IMR-90 (cell line): Measurements from ENCODE around the gene TM7SF2. TPM values are rescaled to one million over a fixed set of nuclear protein-coding genes. Genes with fewer than 3 reads are reported as not detected.
A peak's percentile ranks its signal among the peaks of the same experiment; 100 is the strongest.

Experiments used
- ATAC-seq: fragments of 200-7000 bp; cut with Tn5 transposase; 2 replicates; pipeline ENCODE4 v1.9.1; 2020; ENCODE audit warnings: low read depth, mild to moderate bottlenecking, moderate library complexity
- BruUV-seq: library from RNA; stranded (reverse); fragments of 400-500 nt; replicated peaks from 2 replicates; lab custom pipeline; 2021; lab: Mats Ljungman, UMichigan
- CTCF ChIA-PET: fragments of 300-600 bp; formaldehyde crosslinking; extraction: SDS; loops from one replicate; lab custom pipeline; 2021; ENCODE audit warnings: antibody characterized with exemption; lab: Yijun Ruan, JAX
- POLR2A ChIA-PET: fragments of 300-600 bp; sonication (Branson Sonifier 250); formaldehyde crosslinking; loops from one replicate; lab custom pipeline; 2022; ENCODE audit warnings: antibody characterized with exemption; ENCODE audit not compliant: unreplicated experiment; lab: Charles Lee
- DNase-seq: peaks from one replicate; pipeline ENCODE4 v3.0.0; 2013
- H2AFZ ChIP-seq: replicated peaks from 2 replicates; pipeline ENCODE3; 2013; ENCODE audit warnings: low read length, mild to moderate bottlenecking; ENCODE audit not compliant: poor library complexity
- H2AK5ac ChIP-seq: 2 replicates; pipeline ENCODE4 v1.6.1; 2013; ENCODE audit warnings: low read depth, low read length, inconsistent platforms
- H2AK9ac ChIP-seq: replicated peaks from 2 replicates; pipeline ENCODE3; 2013; ENCODE audit warnings: mild to moderate bottlenecking, low read depth, low read length, moderate library complexity; ENCODE audit not compliant: poor library complexity
- H2BK120ac ChIP-seq: 2 replicates; pipeline ENCODE4 v1.6.1; 2013; ENCODE audit warnings: low read depth, low read length, inconsistent platforms
- H2BK15ac ChIP-seq: 3 replicates; pipeline ENCODE4 v1.6.1; 2013; ENCODE audit warnings: low read depth, low read length, inconsistent platforms
- H2BK20ac ChIP-seq: 2 replicates; pipeline ENCODE4 v1.6.1; 2013; ENCODE audit warnings: low read depth, mild to moderate bottlenecking, inconsistent platforms, low read length, moderate library complexity
- H2BK5ac ChIP-seq: 2 replicates; pipeline ENCODE4 v1.6.1; 2013; ENCODE audit warnings: mild to moderate bottlenecking, low read depth, low read length, inconsistent platforms; ENCODE audit not compliant: poor library complexity, severe bottlenecking
- H3K14ac ChIP-seq: replicated peaks from 2 replicates; pipeline ENCODE4 v1.6.1; 2013; ENCODE audit warnings: low read depth, low read length, inconsistent platforms
- H3K18ac ChIP-seq: 2 replicates; pipeline ENCODE4 v1.6.1; 2013; ENCODE audit warnings: low read depth, low read length, control low read depth
- H3K23ac ChIP-seq: 2 replicates; pipeline ENCODE4 v1.6.1; 2013; ENCODE audit warnings: low read depth, low read length, inconsistent platforms
- H3K27ac ChIP-seq: 2 replicates; pipeline ENCODE4 v1.5.1; 2013; ENCODE audit warnings: mild to moderate bottlenecking, control low read depth, low read length; ENCODE audit not compliant: insufficient read depth
- H3K27me3 ChIP-seq: 2 replicates; pipeline ENCODE4 v1.6.1; 2013; ENCODE audit warnings: low read length; ENCODE audit not compliant: control insufficient read depth, insufficient read depth
- H3K36me3 ChIP-seq: 2 replicates; pipeline ENCODE4 v1.6.1; 2013; ENCODE audit warnings: low read length, mixed read lengths; ENCODE audit not compliant: control insufficient read depth, insufficient read depth
- H3K4ac ChIP-seq: 2 replicates; pipeline ENCODE4 v1.6.1; 2013; ENCODE audit warnings: low read depth, low read length, inconsistent platforms
- H3K4me1 ChIP-seq: 2 replicates; pipeline ENCODE4 v1.6.1; 2013; ENCODE audit warnings: low read length, mixed read lengths; ENCODE audit not compliant: control insufficient read depth, insufficient read depth
- H3K4me2 ChIP-seq: 2 replicates; pipeline ENCODE4 v1.6.1; 2013; ENCODE audit warnings: low read depth, mild to moderate bottlenecking, control low read depth, low read length, moderate library complexity
- H3K4me3 ChIP-seq: 2 replicates; pipeline ENCODE4 v1.5.1; 2013; ENCODE audit warnings: low read depth, mild to moderate bottlenecking, control low read depth, low read length, moderate library complexity; ENCODE audit not compliant: insufficient read depth
- H3K56ac ChIP-seq: 2 replicates; pipeline ENCODE4 v1.6.1; 2013; ENCODE audit warnings: low read length, inconsistent platforms; ENCODE audit not compliant: insufficient read depth; ENCODE audit errors: extremely low read depth
- H3K79me1 ChIP-seq, 2 experiments: 2 replicates each; pipeline ENCODE4 v1.6.1; 2013; ENCODE audit warnings: low read length in 2 of 2, inconsistent platforms in 1 of 2, low read depth in 1 of 2
- H3K9ac ChIP-seq: 2 replicates; pipeline ENCODE4 v1.6.1; 2013; ENCODE audit warnings: low read depth, low read length, control low read depth
- H3K9me1 ChIP-seq: 2 replicates; pipeline ENCODE4 v1.6.1; 2013; ENCODE audit warnings: low read length, inconsistent platforms; ENCODE audit not compliant: insufficient read depth
- H3K9me3 ChIP-seq: 2 replicates; pipeline ENCODE4 v1.6.1; 2013; ENCODE audit warnings: low read length; ENCODE audit not compliant: control insufficient read depth, insufficient read depth
- H4K20me1 ChIP-seq: 2 replicates; pipeline ENCODE4 v1.6.1; 2013; ENCODE audit warnings: low read length, inconsistent platforms; ENCODE audit not compliant: insufficient read depth
- H4K5ac ChIP-seq: 2 replicates; pipeline ENCODE4 v1.6.1; 2013; ENCODE audit warnings: mild to moderate bottlenecking, low read depth, low read length, control low read depth
- H4K8ac ChIP-seq, 2 experiments: 2 replicates each; pipeline ENCODE4 v1.6.1; 2013; ENCODE audit warnings: low read depth in 2 of 2, low read length in 2 of 2, control low read depth in 1 of 2, inconsistent platforms in 1 of 2
- H4K91ac ChIP-seq: 2 replicates; pipeline ENCODE4 v1.6.1; 2013; ENCODE audit warnings: low read depth, low read length, inconsistent platforms; ENCODE audit not compliant: insufficient read depth
- FOS ChIP-seq: fragments of 150-350 bp; IDR thresholded peaks from 2 replicates; pipeline ENCODE4 v1.6.1; 2016; ENCODE audit warnings: low read depth, low read length
- MAFK ChIP-seq: IDR thresholded peaks from 2 replicates; pipeline ENCODE4 v1.6.1; 2012; ENCODE audit warnings: low read depth, low read length, improper control_type of control experiment
- MAZ ChIP-seq: IDR thresholded peaks from 2 replicates; pipeline ENCODE4 v1.6.1; 2012; ENCODE audit warnings: low read depth, mild to moderate bottlenecking, low read length, improper control_type of control experiment, moderate library complexity, borderline replicate concordance
- NFE2L2 ChIP-seq: fragments of 150-350 bp; IDR thresholded peaks from 2 replicates; pipeline ENCODE4 v1.6.1; 2016; ENCODE audit warnings: low read depth, mild to moderate bottlenecking, low read length
- RCOR1 ChIP-seq: IDR thresholded peaks from 2 replicates; pipeline ENCODE4 v1.6.1; 2012; ENCODE audit warnings: mild to moderate bottlenecking, low read length, improper control_type of control experiment; ENCODE audit not compliant: insufficient replicate concordance
- RFX5 ChIP-seq: IDR thresholded peaks from 2 replicates; pipeline ENCODE4 v1.8.0; 2012; ENCODE audit warnings: low read depth, mild to moderate bottlenecking, low read length, moderate library complexity
- WGBS, 2 experiments: methylation state at CpG; one replicate each; pipeline versions ENCODE4 v1.1.5 to v1.1.7; 2013; ENCODE audit warnings: missing lambda C conversion rate in 2 of 2; ENCODE audit not compliant: insufficient read length in 1 of 2; ENCODE audit errors: extremely low coverage in 2 of 2; 5-methylcytosine and 5-hydroxymethylcytosine counted together
- dilution Hi-C: fragments of 300-500 bp; cut with HindIII; formaldehyde crosslinking; loops from one replicate; pipeline ENCODE4 v1.14.3; 2018; ENCODE audit warnings: low sequenced_read_pairs; ENCODE audit not compliant: unreplicated experiment
- in situ Hi-C: fragments of 300-500 bp; cut with MboI; formaldehyde crosslinking; loops from 3 replicates; pipeline ENCODE4 v1.14.3; 2019; ENCODE audit warnings: low sequenced_read_pairs, inconsistent platforms, mixed read lengths
- intact Hi-C: fragments of 100-400 bp; cut with micrococcal nuclease; formaldehyde crosslinking; loops from 2 replicates; pipeline ENCODE4 v1.10.0; 2022
- polyA plus RNA-seq, 3 experiments: library from polyadenylated mRNA; depleted of rRNA; stranded (reverse); fragments of >200 nt; gene quantifications; 2 replicates each; pipeline ENCODE4 v1.2.3, GENCODE V29; 2012; ENCODE audit warnings: low replicate concordance in 1 of 3
- total RNA-seq: library from RNA; depleted of rRNA; stranded (reverse); fragments of >200 nt; gene quantifications from 2 replicates; pipeline ENCODE4 v1.2.3, GENCODE V29; 2012

TM7SF2 gene
- total and polyA plus RNA-seq, 2 of the 4 experiments (the other 2 are of a cell fraction), result 5.7 to 7.6 TPM

DNA sequence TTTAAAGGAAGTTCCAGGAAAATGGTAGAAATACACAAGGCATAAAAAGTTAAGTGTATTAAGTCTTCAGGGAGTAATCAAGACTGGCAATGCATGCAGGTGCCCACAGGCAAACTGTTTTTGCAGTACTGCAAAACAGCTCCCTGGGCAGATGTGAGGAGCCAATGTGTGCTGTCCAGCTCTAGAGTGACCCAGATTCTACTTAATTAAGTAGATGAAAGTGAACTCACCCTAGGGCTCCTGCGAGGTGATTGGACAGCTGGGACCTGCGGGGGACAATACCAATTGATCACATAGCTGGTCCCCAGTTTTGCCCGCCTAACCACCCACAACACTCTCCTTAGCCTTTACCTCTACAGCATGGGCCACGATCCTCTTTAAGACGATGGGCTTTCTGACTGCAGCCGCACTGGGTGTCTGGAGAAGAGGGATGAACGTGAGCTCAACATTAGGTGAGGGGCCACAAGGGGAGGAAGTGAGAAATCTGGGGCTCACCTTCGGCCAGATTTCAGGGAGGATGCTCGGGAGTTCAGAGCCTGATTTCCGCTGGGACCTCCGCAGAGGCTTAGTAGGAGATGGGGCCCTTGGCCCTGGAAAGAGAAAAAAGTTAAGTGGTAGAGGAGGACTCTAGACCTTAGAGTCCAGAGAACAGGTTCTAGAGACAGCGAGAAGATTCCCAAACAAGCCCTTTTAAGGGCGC is 28.4 kb upstream of the TM7SF2 start:
- TF ChIP-seq MAFK (no peak), FOS (no peak), RFX5 (no peak), NFE2L2 (no peak), RCOR1 (no peak), MAZ (no peak)

More for the DNA sequence above, 28.4 kb upstream of the TM7SF2 start:
- H4K91ac ChIP-seq, result peak overlapping the region; percentile 43
- no peaks in the 10 kb centered on the region for H3K9me3 ChIP-seq
- in situ Hi-C loops (no loop called here), dilution Hi-C loops (no loop called here), intact Hi-C loops (no loop called here)
- peak overlapping the region; percentile 62 for H2AK5ac ChIP-seq
- no peak overlapping the region for H2BK5ac ChIP-seq
- H3K79me1 ChIP-seq, result peaks cover 46 to 68% of the 10 kb centered on the region in 2 experiments
- CTCF ChIA-PET, result no interaction called here
- no peak overlapping the region for H2BK20ac ChIP-seq
- no peak for ATAC-seq
- no peak overlapping the region for H4K5ac ChIP-seq
- 0% methylated on average over 6 of the region's 13 CpGs; no CpG with 5 or more reads in 1 of the 2 experiments for WGBS, 2 experiments
- peak overlapping the region; percentile 95 for H2AFZ ChIP-seq
- H3K36me3 ChIP-seq, result peaks cover 23% of the 10 kb centered on the region
- H3K4me1 ChIP-seq, result peaks cover 4% of the 10 kb centered on the region; the same call in 1 of the 2 replicates
- peak overlapping the region; percentile 70 for H3K56ac ChIP-seq
- H4K8ac ChIP-seq, result peak overlapping the region; percentile 33 to 48; a peak in 3 of 4 replicates
- no peaks in the 10 kb centered on the region; the same call in 1 of the 2 replicates for H3K9me1 ChIP-seq
- H2BK15ac ChIP-seq, result no peak overlapping the region
- H3K4me3 ChIP-seq, result peak overlapping the region; percentile 89
- no peak overlapping the region for H3K23ac ChIP-seq
- peak overlapping the region; percentile 28 for H3K14ac ChIP-seq
- POLR2A ChIA-PET, result no interaction called here
- H3K27ac ChIP-seq, result peak overlapping the region; percentile 60; the same call in 1 of the 2 replicates
- no peaks in the 10 kb centered on the region; the same call in 1 of the 2 replicates for H4K20me1 ChIP-seq
- BruUV-seq, result no TSS peak
- no peak for DNase-seq
- H3K4ac ChIP-seq, result peak overlapping the region; percentile 46
- peak overlapping the region; percentile 52; the same call in 1 of the 2 replicates for H3K9ac ChIP-seq
- H2AK9ac ChIP-seq, result peak overlapping the region; percentile 91
- no peaks in the 10 kb centered on the region for H3K27me3 ChIP-seq
- no peak overlapping the region for H3K18ac ChIP-seq
- H2BK120ac ChIP-seq, result no peak overlapping the region
- peak overlapping the region; percentile 90 for H3K4me2 ChIP-seq
